GM18526 (cell line): ENCODE data around the gene NUDT1.

Experiments used
- POLR2A ChIP-seq: IDR thresholded peaks from 3 replicates; pipeline ENCODE4 v1.6.1; 2011; ENCODE audit not compliant: insufficient read length; ENCODE audit errors: extremely low read depth

Gene NUDT1

GRCh38 chr7:2248984-2249694 lies 7.1 kb downstream of the NUDT1 start:
- TF ChIP-seq POLR2A, result no peak

DNA sequence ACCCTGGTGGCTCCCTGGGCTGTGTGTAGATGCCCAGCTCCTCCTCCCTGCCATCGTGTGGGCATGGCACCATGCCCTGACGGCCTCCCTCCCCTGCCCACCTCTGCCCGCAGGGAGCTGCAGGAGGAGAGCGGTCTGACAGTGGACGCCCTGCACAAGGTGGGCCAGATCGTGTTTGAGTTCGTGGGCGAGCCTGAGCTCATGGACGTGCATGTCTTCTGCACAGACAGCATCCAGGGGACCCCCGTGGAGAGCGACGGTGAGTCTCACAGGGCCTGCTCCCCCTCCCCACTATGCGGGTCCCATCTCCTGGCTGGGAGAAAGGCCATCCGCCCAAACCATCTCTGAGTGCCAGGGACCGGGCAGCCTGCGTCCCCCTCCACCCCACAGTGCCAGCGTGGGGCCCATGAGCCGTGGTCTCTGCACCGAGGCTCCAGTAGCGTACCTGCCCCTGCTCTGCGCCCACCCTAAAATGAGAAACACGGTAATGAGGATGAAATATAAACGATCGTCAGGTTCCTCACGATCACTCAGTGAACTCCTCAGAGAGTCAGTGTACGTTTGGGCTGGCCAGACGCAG lies 7.8 kb downstream of the NUDT1 start:
- TF ChIP-seq POLR2A, result no peak

- TF ChIP-seq POLR2A, result no peak
Measured at GRCh38 chr7:2251381-2251780, 9.4 kb downstream of the NUDT1 start.

DNA sequence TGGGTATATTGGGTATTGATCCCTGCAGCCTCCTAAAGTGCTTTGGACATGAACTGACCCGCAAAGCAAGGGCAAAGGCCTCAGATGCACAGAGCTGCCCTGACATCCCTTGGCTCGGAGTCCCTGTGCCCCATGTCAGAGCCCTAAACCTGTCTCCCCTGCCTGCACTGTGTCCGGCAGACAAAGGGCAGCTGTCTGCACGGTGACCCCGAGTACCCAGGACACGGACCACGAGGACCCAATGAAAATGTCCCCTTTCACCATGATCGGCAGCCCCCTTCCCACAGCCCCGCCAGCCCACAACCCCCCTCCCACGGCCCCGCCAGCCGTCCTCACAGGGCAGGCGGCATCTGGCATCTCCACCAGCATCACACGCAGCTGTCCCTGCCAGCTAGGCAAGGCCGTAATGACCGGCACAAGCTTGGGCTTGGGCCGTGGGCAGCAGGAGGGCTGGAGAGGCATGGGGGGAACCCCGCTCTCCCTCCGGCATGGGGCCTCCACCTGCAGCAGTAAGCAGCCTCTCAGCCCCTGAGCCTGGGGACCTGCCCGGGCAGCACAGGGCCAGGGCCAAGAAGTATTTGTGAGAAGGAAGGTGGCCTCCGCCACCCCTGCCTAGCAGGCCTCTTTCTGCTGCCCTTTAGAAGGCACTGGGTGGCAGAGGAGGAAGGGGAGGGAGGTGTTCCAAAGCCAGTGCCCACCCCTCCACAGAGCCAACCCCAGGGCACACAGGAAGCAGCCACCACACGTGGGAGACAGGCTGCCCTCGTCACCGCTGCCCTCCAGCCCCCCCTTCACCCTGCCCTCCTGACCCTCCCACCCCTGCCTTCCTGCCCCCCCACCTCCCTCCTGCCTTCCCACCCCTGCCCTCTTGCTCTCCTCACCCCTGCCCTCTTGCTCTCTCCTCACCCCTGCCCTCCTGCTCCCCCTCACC lies 10.1 kb downstream of the NUDT1 start:
- no peak for TF ChIP-seq POLR2A

GRCh38 chr7:2253021-2253420 lies 11.0 kb downstream of the NUDT1 start:
- no peak for TF ChIP-seq POLR2A

- no peak for TF ChIP-seq POLR2A
Measured at GRCh38 chr7:2253525-2254244, 11.7 kb downstream of the NUDT1 start.

DNA sequence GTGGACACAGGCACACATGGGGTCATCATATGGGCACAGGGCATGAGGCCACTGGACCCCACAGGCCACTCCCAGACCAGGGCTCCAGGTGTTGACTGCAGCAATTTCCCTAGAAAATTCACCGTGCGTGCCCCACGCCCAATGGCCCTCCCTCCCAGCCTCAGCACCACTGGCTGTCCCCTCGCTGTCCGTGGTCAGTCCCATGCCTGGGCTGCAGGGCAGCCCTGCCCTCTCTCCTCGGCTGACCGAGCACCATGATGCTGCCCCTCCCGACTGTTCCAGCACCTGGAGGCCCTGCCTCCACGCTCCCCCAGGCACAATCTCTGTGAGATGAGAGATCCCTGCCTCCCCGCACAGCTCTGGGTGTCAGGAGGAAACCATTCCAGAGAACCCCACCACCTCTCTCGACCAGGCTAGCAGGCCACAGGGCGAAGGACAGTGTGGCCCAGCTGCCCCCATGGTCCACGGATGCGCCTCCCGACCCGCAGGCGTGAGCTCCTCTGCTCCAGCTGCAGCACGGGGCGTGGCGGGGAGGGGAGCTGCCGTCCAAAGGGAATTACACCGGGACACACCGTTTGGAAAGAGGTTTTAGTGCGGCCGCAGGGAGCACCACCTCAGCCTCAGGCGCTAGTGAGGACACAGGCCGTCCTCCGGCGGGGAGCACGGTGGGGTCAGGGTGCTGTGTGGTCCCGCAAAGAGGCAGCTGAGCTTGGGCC lies 12.6 kb downstream of the NUDT1 start:
- no peak for TF ChIP-seq POLR2A

DNA sequence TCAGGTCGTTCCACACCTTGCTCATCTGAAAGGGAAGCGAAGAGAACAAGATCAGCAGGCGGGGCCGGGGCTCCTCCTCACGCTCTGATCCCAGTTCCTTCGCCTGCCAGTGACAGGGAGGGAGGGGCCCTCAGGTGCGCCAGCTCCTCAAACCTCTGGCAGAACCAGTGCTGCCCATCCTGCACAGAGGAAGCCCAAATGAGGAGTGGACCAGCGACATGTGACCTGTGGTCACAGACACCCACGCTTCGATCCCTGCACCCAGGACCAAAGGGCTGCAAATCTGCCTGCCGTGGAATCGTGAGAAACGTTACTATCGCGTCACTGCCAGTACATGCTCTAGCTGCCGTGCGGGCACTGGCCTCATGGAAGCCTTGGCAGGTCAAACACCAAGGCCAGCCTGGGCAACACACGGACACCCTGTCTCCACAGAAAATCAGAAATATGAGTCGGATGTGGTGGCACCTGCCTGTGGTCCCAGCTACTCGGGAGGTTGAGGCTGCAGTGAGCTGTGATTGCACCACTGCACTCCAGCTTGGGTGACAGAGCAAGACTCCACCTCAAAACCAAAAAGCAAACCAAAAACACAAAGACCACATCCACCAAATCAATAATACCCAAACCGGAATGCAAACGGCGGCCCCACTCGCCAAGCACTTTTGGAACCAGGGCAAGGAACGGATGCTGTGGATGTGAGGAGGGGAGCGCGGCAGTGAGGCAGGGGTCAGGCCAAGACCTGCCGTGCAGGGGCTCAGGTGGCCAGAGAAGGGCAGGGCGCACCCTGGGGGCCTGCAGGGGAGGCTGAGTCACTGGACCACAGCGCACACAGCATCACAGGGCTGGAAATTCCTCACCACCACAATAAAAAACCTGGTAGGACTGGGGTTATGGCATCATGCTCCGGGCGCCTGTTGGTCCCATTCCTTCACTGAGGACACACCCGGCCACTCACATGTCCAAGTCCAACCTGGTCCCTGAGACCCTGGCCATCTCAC lies 13.4 kb downstream of the NUDT1 start:
- no peak for TF ChIP-seq POLR2A

GRCh38 chr7:2256306-2257045 lies 14.4 kb downstream of the NUDT1 start:
- no peak for TF ChIP-seq POLR2A

GRCh38 chr7:2257046-2257551 lies 15.1 kb downstream of the NUDT1 start:
- no peak for TF ChIP-seq POLR2A

DNA sequence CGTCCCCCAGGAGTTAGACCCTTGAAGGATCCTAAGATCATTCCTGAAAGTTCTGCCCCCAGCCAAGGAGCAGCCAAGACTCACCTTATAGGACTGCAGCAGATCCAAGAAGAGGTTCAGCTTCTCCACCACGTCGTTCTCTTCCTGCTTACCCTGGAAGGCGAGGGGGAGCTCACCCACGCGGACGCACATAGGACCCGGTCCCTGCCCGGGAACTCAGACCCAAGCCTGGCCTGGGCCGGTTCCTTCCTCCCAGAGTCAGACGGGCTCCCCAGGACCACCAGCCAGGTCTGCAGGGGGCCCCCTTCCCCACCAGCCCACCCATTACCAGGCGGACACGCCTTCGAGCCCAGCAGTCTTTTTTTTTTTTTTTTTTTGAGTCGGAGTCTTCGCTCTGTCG lies 15.6 kb downstream of the NUDT1 start:
- TF ChIP-seq POLR2A, result no peak

DNA sequence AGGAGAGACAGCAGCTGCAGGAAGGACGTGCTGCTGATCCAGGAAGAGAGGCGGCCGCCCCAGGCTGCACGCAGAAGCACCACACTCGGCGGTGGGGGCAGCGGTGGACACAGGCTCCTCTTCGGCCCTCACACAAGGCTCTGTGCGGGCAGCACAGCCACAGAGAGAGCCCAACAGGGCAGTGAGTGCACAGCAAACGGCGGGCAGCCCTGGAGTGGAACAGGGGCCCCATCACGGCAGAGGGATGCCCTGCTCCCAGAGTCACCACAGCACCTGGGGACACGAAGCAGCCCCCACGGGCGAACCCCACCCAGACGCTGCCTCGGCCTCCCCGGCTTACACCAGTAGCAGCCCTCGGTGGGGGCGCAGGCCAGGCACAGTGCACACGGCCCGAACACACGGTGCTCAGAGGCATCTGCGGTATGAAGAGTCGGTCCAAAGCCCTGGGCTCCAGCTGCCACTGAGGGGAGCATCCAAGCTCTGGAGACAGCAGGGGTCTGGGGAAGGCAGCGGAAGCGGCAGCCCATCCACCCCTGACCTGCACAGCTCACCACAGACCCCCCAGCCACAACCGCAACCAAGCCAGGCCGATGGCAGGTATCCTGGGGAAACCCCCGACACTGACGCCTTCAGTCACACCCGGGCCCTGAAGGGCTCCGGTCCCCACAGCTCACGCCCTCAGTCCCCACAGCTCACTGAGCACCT lies 16.8 kb downstream of the NUDT1 start:
- no peak for TF ChIP-seq POLR2A

- no peak for TF ChIP-seq POLR2A
Measured at GRCh38 chr7:2259480-2259879, 17.5 kb downstream of the NUDT1 start.
